Renal cortex interstitium (tissue), 15 donors: ENCODE measurements around the gene VPS36. TPM values are rescaled to one million over a fixed set of nuclear protein-coding genes. Genes with fewer than 3 reads are reported as not detected.
A peak's percentile ranks its signal among the peaks of the same experiment; 100 is the strongest.
"Not testable (repeated sequence)": the region's sequence is repeated elsewhere in the genome, so short reads cannot be mapped to it uniquely, and the experiment has no call there.

Source experiments
- DNase-seq, 11 donors: peaks; one replicate each; pipeline ENCODE4 v3.0.0-alpha.2; 2013; ENCODE audit warnings: low read depth in 9 of 11, low spot score in 4 of 11; ENCODE audit errors: extremely low read depth in 1 of 11
- long read RNA-seq, 16 experiments: transcript quantifications; one replicate each; lab custom pipeline, GENCODE V29; 2026
- polyA plus RNA-seq, 3 donors: library from polyadenylated mRNA; unstranded; fragments of 120-200 nt; gene quantifications; one replicate each; pipeline ENCODE4 v1.2.1, GENCODE V29; 2013; ENCODE audit not compliant: insufficient read length in 3 of 3

The VPS36 gene, protein sequence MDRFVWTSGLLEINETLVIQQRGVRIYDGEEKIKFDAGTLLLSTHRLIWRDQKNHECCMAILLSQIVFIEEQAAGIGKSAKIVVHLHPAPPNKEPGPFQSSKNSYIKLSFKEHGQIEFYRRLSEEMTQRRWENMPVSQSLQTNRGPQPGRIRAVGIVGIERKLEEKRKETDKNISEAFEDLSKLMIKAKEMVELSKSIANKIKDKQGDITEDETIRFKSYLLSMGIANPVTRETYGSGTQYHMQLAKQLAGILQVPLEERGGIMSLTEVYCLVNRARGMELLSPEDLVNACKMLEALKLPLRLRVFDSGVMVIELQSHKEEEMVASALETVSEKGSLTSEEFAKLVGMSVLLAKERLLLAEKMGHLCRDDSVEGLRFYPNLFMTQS
- polyA plus RNA-seq: 10 to 100 TPM; 43.3 to 65.3 (median 55.8) TPM
- long read RNA-seq, donor 1, full-length matches to known transcripts: 7 of 19 reads
- long read RNA-seq, donor 1, partial matches to known transcripts: 12 of 19 reads
- long read RNA-seq, donor 1, other reads (novel, unspliced or antisense): 0 of 19 reads
- long read RNA-seq, donor 2, full-length matches to known transcripts: 3 of 15 reads
- long read RNA-seq, donor 2, partial matches to known transcripts: 12 of 15 reads
- long read RNA-seq, donor 2, other reads (novel, unspliced or antisense): 0 of 15 reads
- long read RNA-seq, donor 3, full-length matches to known transcripts: 6 of 21 reads
- long read RNA-seq, donor 3, partial matches to known transcripts: 15 of 21 reads
- long read RNA-seq, donor 3, other reads (novel, unspliced or antisense): 0 of 21 reads
- long read RNA-seq, donor 4, full-length matches to known transcripts: 12 of 41 reads
- long read RNA-seq, donor 4, partial matches to known transcripts: 29 of 41 reads
- long read RNA-seq, donor 4, other reads (novel, unspliced or antisense): 0 of 41 reads
- long read RNA-seq, donor 5: 0 reads
- long read RNA-seq, donor 6, full-length matches to known transcripts: 8 of 26 reads
- long read RNA-seq, donor 6, partial matches to known transcripts: 18 of 26 reads
- long read RNA-seq, donor 6, other reads (novel, unspliced or antisense): 0 of 26 reads
- long read RNA-seq, donor 7, full-length matches to known transcripts: 11 of 11 reads
- long read RNA-seq, donor 7, partial matches to known transcripts: 0 of 11 reads
- long read RNA-seq, donor 7, other reads (novel, unspliced or antisense): 0 of 11 reads
- long read RNA-seq, donor 8: 0 reads
- long read RNA-seq, donor 9, full-length matches to known transcripts: 10 of 18 reads
- long read RNA-seq, donor 9, partial matches to known transcripts: 8 of 18 reads
- long read RNA-seq, donor 9, other reads (novel, unspliced or antisense): 0 of 18 reads
- long read RNA-seq, donor 10, full-length matches to known transcripts: 4 of 27 reads
- long read RNA-seq, donor 10, partial matches to known transcripts: 23 of 27 reads
- long read RNA-seq, donor 10, other reads (novel, unspliced or antisense): 0 of 27 reads
- long read RNA-seq, donor 11, full-length matches to known transcripts: 10 of 10 reads
- long read RNA-seq, donor 11, partial matches to known transcripts: 0 of 10 reads
- long read RNA-seq, donor 11, other reads (novel, unspliced or antisense): 0 of 10 reads
- long read RNA-seq, donor 12, full-length matches to known transcripts: 2 of 9 reads
- long read RNA-seq, donor 12, partial matches to known transcripts: 7 of 9 reads
- long read RNA-seq, donor 12, other reads (novel, unspliced or antisense): 0 of 9 reads
- long read RNA-seq, donor 13: 0 reads
- long read RNA-seq, donor 14, full-length matches to known transcripts: 10 of 18 reads
- long read RNA-seq, donor 14, partial matches to known transcripts: 8 of 18 reads
- long read RNA-seq, donor 14, other reads (novel, unspliced or antisense): 0 of 18 reads
- long read RNA-seq, donor 15, full-length matches to known transcripts: 2 of 9 reads
- long read RNA-seq, donor 15, partial matches to known transcripts: 7 of 9 reads
- long read RNA-seq, donor 15, other reads (novel, unspliced or antisense): 0 of 9 reads
- long read RNA-seq, donor 16, full-length matches to known transcripts: 31 of 318 reads
- long read RNA-seq, donor 16, partial matches to known transcripts: 236 of 318 reads
- long read RNA-seq, donor 16, other reads (novel, unspliced or antisense): 51 of 318 reads

DNA sequence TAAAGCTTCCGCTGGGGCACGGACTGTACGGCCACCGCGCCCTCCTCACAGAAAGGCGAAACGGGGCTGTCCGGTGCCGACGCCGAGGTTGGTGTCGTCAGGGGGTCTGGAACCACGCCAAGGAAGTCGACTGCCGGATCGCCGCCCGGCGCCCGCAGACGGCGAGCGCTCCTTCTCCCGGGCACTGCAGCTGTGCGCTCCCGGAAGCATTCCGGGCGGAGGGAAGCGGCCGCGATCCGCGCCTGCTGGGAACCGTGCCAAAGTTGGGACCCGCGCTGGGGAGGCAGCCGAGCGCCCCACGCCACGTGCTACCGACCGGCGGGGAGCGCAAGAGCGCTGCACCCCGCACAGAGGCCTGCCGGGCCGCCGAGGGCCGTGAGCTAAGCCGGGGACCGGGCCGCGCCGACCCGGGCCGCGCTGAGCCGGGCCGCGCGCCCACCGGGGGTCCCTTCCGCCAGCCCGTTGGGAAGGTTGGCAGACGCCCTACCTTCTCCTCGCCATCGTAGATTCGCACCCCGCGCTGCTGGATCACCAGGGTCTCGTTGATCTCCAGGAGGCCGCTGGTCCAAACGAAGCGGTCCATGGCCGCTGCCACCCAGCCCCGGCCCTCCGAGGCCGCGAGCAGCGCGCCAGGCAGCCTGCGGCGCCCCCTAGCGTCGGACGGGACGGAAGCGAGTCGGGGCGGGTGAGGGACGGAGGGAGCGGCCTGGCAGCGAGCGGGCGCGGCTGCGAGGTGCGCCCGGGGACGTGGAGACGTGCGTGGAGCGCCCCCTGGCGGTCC lies at the start of gene VPS36:
Gene VPS36 (minus strand): TSS at position 623 of the 781 bp plus-strand sequence. CDS start 40 bp downstream, at position 583.
- peak; percentile 90 to 98 (median 95) for DNase-seq

DNA sequence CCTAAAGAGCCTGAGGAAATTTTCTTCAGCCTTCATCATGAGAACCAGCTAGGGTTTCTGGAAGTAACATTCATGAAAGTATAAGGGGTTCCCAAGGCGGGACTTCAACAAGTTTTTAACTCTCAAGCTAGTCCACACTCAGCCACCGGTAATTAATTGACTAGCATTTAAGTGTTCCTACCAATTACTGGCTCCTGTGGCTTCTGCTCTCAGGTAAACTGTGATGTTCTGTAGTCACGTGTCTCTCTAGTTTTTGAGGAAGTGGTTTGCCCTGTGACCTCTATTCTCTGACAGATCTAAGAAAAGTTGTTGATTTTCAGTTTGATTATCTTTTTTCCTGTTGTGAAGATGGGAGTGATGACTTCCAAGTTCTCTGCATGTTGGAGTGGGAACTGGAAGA lies 47.5 kb upstream of the VPS36 start:
- DNase-seq: not testable (repeated sequence)

DNA sequence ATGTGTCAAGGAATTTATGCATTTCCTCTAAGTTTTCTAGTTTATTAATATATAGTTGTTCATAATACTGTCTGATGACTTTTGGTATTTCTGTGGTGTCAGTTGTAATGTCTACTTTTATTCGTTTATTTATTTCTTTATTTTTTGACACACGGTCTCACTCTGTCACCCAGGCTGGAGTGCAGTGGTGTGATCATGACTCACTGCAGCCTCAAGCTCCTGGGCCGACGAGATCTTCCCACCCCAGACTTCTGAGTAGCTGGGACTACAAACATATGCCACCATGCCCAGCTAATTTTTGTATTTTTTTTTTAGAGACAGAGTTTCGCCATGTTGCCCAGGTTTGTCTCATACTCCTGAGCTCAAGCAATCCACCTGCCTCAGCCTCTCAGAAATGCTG lies 43.8 kb upstream of the VPS36 start:
- DNase-seq: not testable (repeated sequence)

DNA sequence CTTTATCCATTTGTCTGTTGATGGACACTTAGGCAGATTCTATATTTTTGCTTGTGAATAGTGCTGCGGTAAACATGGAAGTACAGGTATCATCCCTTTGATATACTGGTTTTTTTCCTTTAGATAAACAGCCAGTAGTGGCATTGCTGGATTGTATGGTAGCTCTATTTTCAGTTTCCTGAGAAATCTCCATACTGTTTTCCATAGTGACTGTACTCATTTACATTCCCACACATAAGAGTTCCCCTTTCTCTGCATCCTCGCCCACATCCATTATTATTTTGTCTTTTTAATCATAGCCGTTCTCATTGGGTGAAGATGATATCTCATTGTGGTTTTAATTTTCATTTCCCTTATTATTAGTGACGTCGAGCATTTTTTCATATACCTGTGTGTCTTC lies 40.6 kb upstream of the VPS36 start:
- DNase-seq: not testable (repeated sequence)

DNA sequence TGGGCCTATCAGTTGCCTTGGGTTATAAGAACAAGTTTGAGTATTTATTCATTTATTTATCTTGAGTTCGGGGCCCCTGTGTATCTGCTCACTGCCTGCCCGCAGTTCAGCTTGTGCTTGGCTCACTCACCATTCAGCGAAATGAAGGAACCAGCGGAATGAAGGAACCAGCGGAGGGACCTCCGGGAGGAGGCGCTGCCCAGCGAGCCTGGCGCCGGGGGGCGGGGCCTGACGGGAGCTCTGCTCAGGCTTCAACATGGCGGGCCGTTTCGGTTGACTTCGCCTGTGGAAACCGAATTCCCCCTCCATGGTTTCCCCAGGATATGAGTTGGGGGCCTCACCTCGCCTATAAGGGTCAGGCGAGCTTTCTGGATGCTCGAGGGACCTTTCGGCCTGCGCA lies 38.3 kb upstream of the VPS36 start:
- not testable (repeated sequence) for DNase-seq

DNA sequence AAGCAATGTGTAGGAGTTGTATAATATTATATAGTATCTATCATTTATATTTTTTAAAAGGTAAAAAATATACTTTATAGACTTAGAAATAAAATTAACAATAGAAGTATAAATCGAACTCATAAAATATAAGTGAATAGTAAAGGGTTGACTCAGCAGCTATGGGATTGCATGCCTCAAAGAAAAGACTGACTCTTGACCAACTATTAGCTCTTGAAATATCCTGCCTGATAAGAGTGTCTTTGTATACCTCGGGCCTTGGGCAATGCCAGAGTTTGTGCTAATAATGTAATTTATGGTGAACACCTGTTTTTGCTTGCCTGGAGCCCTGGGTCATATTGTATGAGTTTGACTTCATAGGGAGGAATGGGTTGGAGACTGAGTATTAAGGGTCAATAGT lies 36.6 kb upstream of the VPS36 start:
- not testable (repeated sequence) for DNase-seq

DNA sequence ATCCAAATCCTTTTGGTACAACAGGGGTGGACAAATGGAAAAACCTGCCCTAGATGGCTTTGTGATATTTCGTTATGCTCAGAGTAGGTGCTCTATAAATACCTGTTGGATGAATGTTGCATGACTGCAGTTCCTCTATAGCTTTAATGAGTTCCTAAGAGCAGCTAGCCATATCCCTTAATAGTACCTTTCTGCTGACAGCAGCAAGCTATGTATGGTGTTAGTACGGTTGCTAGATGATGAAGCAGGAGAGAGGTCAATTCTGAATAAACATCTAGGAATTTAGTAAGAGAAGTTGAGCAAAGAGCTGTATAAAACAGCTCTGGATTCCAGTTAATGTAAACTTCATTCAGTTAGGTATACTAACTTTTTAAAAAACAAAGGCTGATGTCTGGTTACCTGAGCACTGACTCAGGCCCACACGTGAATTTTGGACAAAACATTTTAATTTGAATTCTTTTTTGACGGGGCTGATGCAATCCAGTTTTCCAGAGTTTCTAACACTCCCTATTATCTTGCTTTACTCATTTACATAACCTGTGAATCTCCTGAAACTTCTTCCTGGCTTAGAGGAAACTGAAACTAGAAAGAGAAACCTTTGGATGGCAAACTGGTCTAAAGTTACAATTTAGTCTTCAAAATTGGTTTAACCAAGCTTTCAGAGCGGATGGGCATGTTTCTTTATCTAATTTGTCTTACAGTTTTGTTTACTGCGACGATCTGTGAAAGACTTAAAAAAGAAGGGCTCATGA lies 30.4 kb upstream of the VPS36 start:
- DNase-seq: not testable (repeated sequence)

DNA sequence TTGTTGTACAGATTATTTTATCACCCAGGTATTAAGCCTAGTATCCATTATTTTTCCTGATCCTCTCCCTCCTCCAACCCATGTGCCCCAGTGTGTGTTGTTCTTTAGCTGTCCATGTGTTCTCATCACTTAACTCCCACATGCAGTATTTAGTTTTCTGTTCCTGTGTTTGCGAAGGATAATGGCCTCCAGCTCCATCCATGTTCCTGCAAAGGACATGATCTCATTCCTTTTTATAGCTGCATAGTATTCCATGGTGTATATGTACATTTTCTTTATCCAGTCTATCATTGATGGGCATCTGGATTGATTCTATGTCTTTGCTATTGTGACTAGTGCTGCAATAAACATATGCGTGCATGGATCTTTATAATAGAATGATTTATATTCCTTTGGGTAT lies 18.1 kb upstream of the VPS36 start:
- not testable (repeated sequence) for DNase-seq

DNA sequence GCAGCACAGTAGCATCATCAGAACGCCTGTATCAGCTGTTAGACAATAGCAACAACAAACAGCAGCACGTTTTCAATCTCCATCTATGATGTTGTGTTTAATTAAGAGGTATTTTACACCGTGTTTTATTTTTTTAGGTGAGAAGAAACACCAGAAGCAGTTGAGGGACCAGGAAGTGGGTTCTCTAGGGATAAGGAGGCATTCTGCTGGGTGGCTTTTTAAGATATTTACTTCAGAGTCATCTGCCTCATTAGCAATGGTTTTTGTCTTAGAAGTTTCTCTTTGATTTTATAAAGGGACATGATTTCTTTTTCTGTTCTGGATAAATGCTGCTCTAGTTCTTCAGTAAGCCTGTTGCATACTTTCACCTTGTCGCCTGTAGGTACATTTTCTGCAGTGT lies 13.1 kb upstream of the VPS36 start:
- no peak for DNase-seq

DNA sequence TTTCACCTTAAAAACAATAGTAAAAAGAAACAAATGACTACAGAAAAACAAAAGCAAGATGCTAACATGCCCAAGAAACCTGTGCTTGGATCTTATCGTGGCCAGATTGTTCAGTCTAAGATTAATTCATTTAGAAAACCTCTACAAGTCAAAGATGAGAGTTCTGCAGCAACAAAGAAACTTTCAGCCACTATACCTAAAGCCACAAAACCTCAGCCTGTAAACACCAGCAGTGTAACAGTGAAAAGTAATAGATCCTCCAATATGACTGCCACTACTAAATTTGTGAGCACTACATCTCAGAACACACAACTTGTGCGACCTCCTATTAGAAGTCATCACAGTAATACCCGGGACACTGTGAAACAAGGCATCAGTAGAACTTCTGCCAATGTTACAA lies 10.8 kb upstream of the VPS36 start:
- no peak for DNase-seq

DNA sequence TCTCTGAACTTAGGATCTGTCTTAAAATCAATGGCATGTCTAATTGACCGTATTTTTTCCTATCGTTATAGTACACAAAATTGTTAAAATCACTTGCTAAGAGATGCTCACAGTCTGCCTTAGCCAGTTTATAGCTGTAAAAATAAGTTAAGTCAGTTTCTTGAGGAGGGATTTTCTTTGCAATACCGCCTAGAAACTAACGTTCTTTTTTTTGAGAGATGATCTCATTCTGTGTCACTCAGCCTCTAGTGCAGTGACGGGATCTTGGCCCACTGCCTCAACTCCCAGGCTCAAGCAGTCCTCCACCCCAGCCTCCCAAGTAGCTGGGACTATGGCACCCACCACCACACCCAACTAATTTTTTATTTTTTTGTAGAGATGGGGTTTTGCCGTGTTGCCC lies 9.2 kb upstream of the VPS36 start:
- no peak for DNase-seq

DNA sequence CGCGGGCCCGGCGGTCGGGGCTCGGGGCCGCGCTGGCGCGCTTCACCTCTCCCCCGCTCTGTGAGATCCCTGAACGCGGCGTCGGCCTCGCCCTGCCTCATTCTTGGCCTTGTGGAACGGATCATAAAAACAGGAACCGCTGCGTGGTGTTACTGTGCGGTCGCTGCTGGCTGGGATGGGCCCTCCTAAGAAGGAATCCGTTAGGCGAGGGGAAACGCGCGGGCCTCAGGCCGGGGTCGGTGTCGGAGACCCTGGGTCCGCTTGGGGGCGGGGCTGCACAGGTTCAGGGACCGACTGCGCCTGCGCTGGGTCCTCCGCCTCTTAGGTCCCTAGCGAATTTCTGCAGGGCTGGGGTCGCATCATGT lies 5.2 kb upstream of the VPS36 start:
- peak in 10 of 11 donors; percentile 44 to 80 (median 74) for DNase-seq

DNA sequence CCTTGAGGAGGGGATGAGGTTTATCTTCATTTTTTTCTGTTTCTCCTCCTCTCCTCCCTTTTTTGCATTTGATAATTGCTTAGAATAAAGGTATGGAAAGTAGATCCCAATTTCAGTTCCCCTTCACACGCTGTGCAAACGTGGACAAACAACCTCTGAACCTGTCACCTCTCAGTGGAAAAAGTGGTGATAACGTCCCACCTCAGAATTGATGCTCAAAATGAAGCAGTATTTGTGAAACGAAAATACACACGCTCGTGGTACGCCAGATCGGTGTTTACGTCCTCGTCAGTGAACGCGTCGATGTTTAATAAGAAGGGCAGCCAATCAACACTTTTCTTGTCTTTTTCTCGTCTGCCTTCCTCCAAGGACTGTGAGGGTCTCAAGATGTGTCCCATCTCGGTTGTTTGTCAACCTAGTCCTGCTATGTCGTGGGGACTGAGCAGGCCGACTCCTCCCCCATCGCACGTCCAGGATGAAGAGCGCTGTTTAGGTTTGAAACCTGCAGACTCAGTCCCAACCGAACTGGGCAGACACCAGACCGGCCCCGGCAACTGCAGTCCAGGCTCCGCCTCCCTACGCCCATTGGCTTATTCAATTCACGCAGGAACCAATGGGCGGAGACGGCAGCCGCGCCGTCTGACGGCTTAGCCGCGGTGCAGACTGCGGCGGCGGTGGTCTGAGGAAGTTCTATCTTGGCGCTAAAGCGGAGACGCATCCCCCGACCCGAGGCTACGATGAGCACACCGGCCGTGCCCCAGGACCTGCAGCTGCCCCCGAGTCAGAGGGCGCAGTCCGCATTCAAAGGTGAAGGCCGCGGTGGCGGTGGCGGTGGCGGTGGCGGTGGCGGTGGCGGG lies 4.6 kb upstream of the VPS36 start, which contains the start of gene CKAP2:
Gene CKAP2 (plus strand): TSS at position 659 of the 857 bp plus-strand sequence. CDS start 79 bp downstream, at position 738.
- DNase-seq: peak; percentile 83 to 92 (median 90)

DNA sequence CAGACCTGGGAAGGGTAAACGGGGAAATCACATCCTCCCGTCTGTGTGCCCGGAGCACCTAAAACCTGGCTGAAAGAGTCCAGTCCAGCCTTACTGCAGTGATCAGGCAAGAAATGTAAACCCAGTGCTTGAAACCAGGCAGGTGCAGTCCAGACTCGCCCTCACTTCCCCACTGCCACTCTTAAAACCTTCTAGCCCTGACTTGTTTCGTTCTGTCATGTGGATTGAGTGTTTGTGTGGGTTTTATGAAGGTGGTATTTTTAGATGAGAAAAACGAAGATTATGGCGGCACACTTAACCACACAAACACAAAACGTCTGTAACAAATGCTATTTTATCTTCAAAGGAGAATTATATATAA lies 4.0 kb upstream of the VPS36 start:
- DNase-seq: peak in 4 of 11 donors; percentile 9 to 16 (median 12)

DNA sequence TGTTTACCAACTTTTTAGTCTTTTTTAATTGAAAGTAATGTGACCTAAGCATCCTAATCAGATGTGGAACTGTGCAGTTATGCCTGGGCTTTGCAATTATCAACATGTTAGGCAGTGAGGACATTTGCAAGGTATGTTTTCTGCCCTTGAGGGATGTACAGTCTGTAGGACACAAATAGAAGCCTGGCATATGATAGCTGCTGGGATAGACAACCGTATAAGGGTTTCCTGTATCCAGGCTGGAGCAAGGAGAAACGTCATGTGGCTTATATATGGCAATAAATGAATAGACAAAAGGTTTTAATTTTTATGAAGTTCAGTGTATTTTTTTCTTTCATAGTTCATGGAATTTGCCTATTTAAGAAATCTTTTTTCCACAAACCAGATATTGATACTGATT lies 2.0 kb upstream of the VPS36 start:
- DNase-seq: no peak
